SU-DHL-6 (cell line): ENCODE data around the gene AKAP8.

Experiments used
- H2AFZ ChIP-seq: fragments of 200-600 bp; sonication (generic); 2 replicates; pipeline ENCODE4 v1.6.1; 2014; ENCODE audit warnings: low read depth, mild to moderate bottlenecking, moderate library complexity, mixed read lengths, antibody characterized with exemption, low read length; ENCODE audit not compliant: severe bottlenecking
- H3F3A ChIP-seq: fragments of 200-600 bp; shearing (Covaris generic); 2 replicates; pipeline ENCODE4 v1.6.0; 2016; ENCODE audit warnings: antibody characterized with exemption, mild to moderate bottlenecking; ENCODE audit not compliant: insufficient read depth
- H3K27ac ChIP-seq: fragments of 200-600 bp; sonication (generic); 2 replicates; pipeline ENCODE4 v1.5.1; 2016; ENCODE audit warnings: low read depth, mild to moderate bottlenecking, low read length, moderate library complexity, mixed read lengths
- H3K27me3 ChIP-seq: fragments of 200-600 bp; sonication (generic), shearing (Covaris generic); 2 replicates; pipeline ENCODE4 v1.6.0; 2014; ENCODE audit warnings: mild to moderate bottlenecking, low read length
- H3K36me3 ChIP-seq: fragments of 200-600 bp; sonication (generic); 2 replicates; pipeline ENCODE4 v1.6.1; 2014; ENCODE audit warnings: mild to moderate bottlenecking, low read length, mixed read lengths
- H3K4me2 ChIP-seq: fragments of 300-600, 200-600 bp; shearing (Covaris generic), sonication (generic); 2 replicates; pipeline ENCODE4 v1.6.0; 2014; ENCODE audit warnings: low read length, low read depth, mild to moderate bottlenecking; ENCODE audit not compliant: poor library complexity, severe bottlenecking
- H3K4me3 ChIP-seq: fragments of 200-600 bp; sonication (generic); 2 replicates; pipeline ENCODE4 v1.5.1; 2014; ENCODE audit warnings: antibody characterized with exemption, low read length, mild to moderate bottlenecking, mixed read lengths; ENCODE audit not compliant: insufficient read depth, poor library complexity, severe bottlenecking
- H3K79me2 ChIP-seq: fragments of 200-600 bp; sonication (generic); 2 replicates; pipeline ENCODE4 v1.6.1; 2014; ENCODE audit warnings: mild to moderate bottlenecking, low read length, moderate library complexity; ENCODE audit not compliant: insufficient read depth
- H3K9ac ChIP-seq: fragments of 200-600 bp; sonication (generic); 2 replicates; pipeline ENCODE4 v1.7.0; 2014; ENCODE audit warnings: mild to moderate bottlenecking, low read length
- H3K9me2 ChIP-seq: fragments of 200-600 bp; sonication (generic); replicated peaks from 2 replicates; pipeline ENCODE4 v1.6.1; 2014; ENCODE audit warnings: low read length; ENCODE audit not compliant: insufficient read depth
- H3K9me3 ChIP-seq: fragments of 200-600 bp; sonication (generic); 2 replicates; pipeline ENCODE4 v1.6.1; 2014; ENCODE audit warnings: low read length, mixed read lengths; ENCODE audit not compliant: insufficient read depth
- H4K20me1 ChIP-seq: fragments of 200-600 bp; sonication (generic); 2 replicates; pipeline ENCODE4 v1.6.1; 2014; ENCODE audit warnings: low read depth, mild to moderate bottlenecking, antibody characterized with exemption, low read length, moderate library complexity, mixed read lengths
- CTCF ChIP-seq: fragments of 200-600 bp; sonication (generic); IDR thresholded peaks from one replicate; pipeline ENCODE4 v1.5.1; 2017; ENCODE audit warnings: antibody characterized with exemption, mild to moderate bottlenecking, low read length, moderate library complexity; ENCODE audit not compliant: insufficient read depth, poor library complexity, severe bottlenecking
- EZH2phosphoT487 ChIP-seq: fragments of 200-600 bp; sonication (generic), shearing (Covaris generic); conservative IDR thresholded peaks from 2 replicates; pipeline ENCODE4 v1.6.1; 2018; ENCODE audit warnings: mild to moderate bottlenecking, antibody characterized with exemption, low read length, moderate library complexity, mixed read lengths

Gene AKAP8

GRCh38 chr19:15424121-15424520, 44.5 kb upstream of the AKAP8 start:
- 0 out of 2 replicates have a peak, but pooled peaks cover 8% of the 10 kb centered on the region for H3F3A ChIP-seq
- no peak overlapping the region for H3K4me2 ChIP-seq
- H3K9me2 ChIP-seq = no peaks in the 10 kb centered on the region
- no peak overlapping the region for H3K9ac ChIP-seq
- no peaks in the 10 kb centered on the region for H3K27me3 ChIP-seq
- H3K36me3 ChIP-seq = peaks cover 7% of the 10 kb centered on the region; the same call in 1 of the 2 replicates
- TF ChIP-seq CTCF = no peak
- TF ChIP-seq EZH2phosphoT487 = no peak
- no peaks in the 10 kb centered on the region for H3K9me3 ChIP-seq
- peaks cover 9% of the 10 kb centered on the region for H3K79me2 ChIP-seq
- no peaks in the 10 kb centered on the region; the same call in 1 of the 2 replicates for H4K20me1 ChIP-seq
- no peak overlapping the region for H3K27ac ChIP-seq
- no peak overlapping the region for H3K4me3 ChIP-seq
- H2AFZ ChIP-seq = no peak overlapping the region

GRCh38 chr19:15423130-15423529, 43.5 kb upstream of the AKAP8 start:
- no peak overlapping the region for H3K27ac ChIP-seq
- H3K79me2 ChIP-seq = peaks cover 6% of the 10 kb centered on the region
- H2AFZ ChIP-seq = no peak overlapping the region
- 0 out of 2 replicates have a peak, but pooled peaks cover 8% of the 10 kb centered on the region for H3F3A ChIP-seq
- no peaks in the 10 kb centered on the region for H3K9me2 ChIP-seq
- no peak for TF ChIP-seq CTCF
- no peak for TF ChIP-seq EZH2phosphoT487
- no peaks in the 10 kb centered on the region for H3K9me3 ChIP-seq
- H3K27me3 ChIP-seq = no peaks in the 10 kb centered on the region
- H4K20me1 ChIP-seq = no peaks in the 10 kb centered on the region
- H3K4me2 ChIP-seq = no peak overlapping the region
- H3K4me3 ChIP-seq = no peak overlapping the region
- peaks cover 7% of the 10 kb centered on the region; the same call in 1 of the 2 replicates for H3K36me3 ChIP-seq
- H3K9ac ChIP-seq = no peak overlapping the region

- Histone ChIP-seq H3K4me3 (no peak overlapping the region), H3K36me3 (peaks cover 7% of the 10 kb centered on the region; the same call in 1 of the 2 replicates)
Measured at GRCh38 chr19:15422296-15423075, 42.9 kb upstream of the AKAP8 start.

More at GRCh38 chr19:15422296-15423075, 42.9 kb upstream of the AKAP8 start:
- H3K9ac ChIP-seq = no peak overlapping the region
- 0 out of 2 replicates have a peak, but pooled peaks cover 8% of the 10 kb centered on the region for H3F3A ChIP-seq
- H3K79me2 ChIP-seq = peaks cover 13% of the 10 kb centered on the region
- H4K20me1 ChIP-seq = no peaks in the 10 kb centered on the region
- no peak overlapping the region for H3K4me2 ChIP-seq
- no peak overlapping the region for H3K27ac ChIP-seq
- TF ChIP-seq CTCF (no peak), EZH2phosphoT487 (no peak)
- no peaks in the 10 kb centered on the region for H3K27me3 ChIP-seq
- H2AFZ ChIP-seq = no peak overlapping the region
- H3K9me2 ChIP-seq = no peaks in the 10 kb centered on the region
- H3K9me3 ChIP-seq = no peaks in the 10 kb centered on the region
